Stimulated activated naive B cell treated with anti-CD40 and anti-IgM and Interleukin-4, amounts not matched to agents 10 μg/mL and 1 μg/mL and 100 μg/mL, for 72 hours (primary cell): ENCODE measurements around the gene CCDC88C.

Experiments
- ATAC-seq, 2 donors: fragments of 150-1000 bp; cut with Tn5 transposase; replicated peaks; 2 replicates each; pipeline ENCODE4 v1.10.0; 2021; ENCODE audit warnings: moderate library complexity in 1 of 2
- DNase-seq: peaks from one replicate; pipeline ENCODE4 v3.0.0; 2021
- H3K27ac Mint-ChIP-seq: one replicate; pipeline ENCODE4 v1.8.0; 2022; ENCODE audit warnings: mild to moderate bottlenecking, mixed read lengths
- H3K27me3 Mint-ChIP-seq, 2 donors: one replicate each; pipeline ENCODE4 v1.8.0; 2022; ENCODE audit warnings: mixed read lengths in 2 of 2
- H3K36me3 Mint-ChIP-seq, 2 donors: one replicate each; pipeline ENCODE4 v1.8.0; 2022; ENCODE audit warnings: mixed read lengths in 2 of 2, mild to moderate bottlenecking in 1 of 2
- H3K4me1 Mint-ChIP-seq, 2 donors: one replicate each; pipeline ENCODE4 v1.8.0; 2022; ENCODE audit warnings: mixed read lengths in 2 of 2, mild to moderate bottlenecking in 1 of 2
- H3K4me3 Mint-ChIP-seq, 2 donors: one replicate each; pipeline ENCODE4 v1.8.0; 2022; ENCODE audit warnings: mild to moderate bottlenecking in 2 of 2, mixed read lengths in 2 of 2, moderate library complexity in 1 of 2
- H3K9me3 Mint-ChIP-seq, 2 donors: one replicate each; pipeline ENCODE4 v1.8.0; 2022; ENCODE audit warnings: mixed read lengths in 2 of 2, mild to moderate bottlenecking in 1 of 2

Gene CCDC88C

GRCh38 chr14:91286530-91286937 lies 131.1 kb downstream of the CCDC88C start:
- DNase-seq, result peak; percentile 37
- H3K4me3 Mint-ChIP-seq, result no peak overlapping the region
- peak; percentile 80 to 81 for ATAC-seq
- H3K27me3 Mint-ChIP-seq, result no peaks in the 10 kb centered on the region
- peaks cover 48 to 71% of the 10 kb centered on the region in 2 donors for H3K36me3 Mint-ChIP-seq
- peaks cover 0 to 1% of the 10 kb centered on the region in 2 donors for H3K9me3 Mint-ChIP-seq
- peak overlapping the region; percentile 53 for H3K27ac Mint-ChIP-seq
- peaks cover 17 to 30% of the 10 kb centered on the region in 2 donors for H3K4me1 Mint-ChIP-seq

- Mint-ChIP-seq H3K9me3 (peaks cover 0 to 1% of the 10 kb centered on the region in 2 donors), H3K4me3 (peak overlapping the region; percentile 70 to 73), H3K4me1 (peaks cover 17 to 30% of the 10 kb centered on the region in 2 donors), H3K27ac (peak overlapping the region; percentile 86), H3K36me3 (peaks cover 47 to 62% of the 10 kb centered on the region in 2 donors), H3K27me3 (no peaks in the 10 kb centered on the region)
- peak; percentile 61 to 68 for ATAC-seq
- DNase-seq, result no peak
Measured at GRCh38 chr14:91284791-91285548, 132.7 kb downstream of the CCDC88C start.

- H3K27ac Mint-ChIP-seq, result peak overlapping the region; percentile 86
- peaks cover 40 to 61% of the 10 kb centered on the region in 2 donors for H3K36me3 Mint-ChIP-seq
- no peak overlapping the region for H3K4me3 Mint-ChIP-seq
- no peaks in the 10 kb centered on the region for H3K27me3 Mint-ChIP-seq
- no peak for ATAC-seq
- peaks cover 0 to 1% of the 10 kb centered on the region in 2 donors for H3K9me3 Mint-ChIP-seq
- DNase-seq, result no peak
- H3K4me1 Mint-ChIP-seq, result peaks cover 17 to 30% of the 10 kb centered on the region in 2 donors
Measured at GRCh38 chr14:91284146-91284790, 133.4 kb downstream of the CCDC88C start.

GRCh38 chr14:91283666-91284065 lies 134.0 kb downstream of the CCDC88C start:
- peaks cover 35 to 58% of the 10 kb centered on the region in 2 donors for H3K36me3 Mint-ChIP-seq
- H3K9me3 Mint-ChIP-seq, result peaks cover 0 to 1% of the 10 kb centered on the region in 2 donors
- H3K4me1 Mint-ChIP-seq, result peaks cover 17 to 30% of the 10 kb centered on the region in 2 donors
- no peak for DNase-seq
- H3K27me3 Mint-ChIP-seq, result no peaks in the 10 kb centered on the region
- H3K4me3 Mint-ChIP-seq, result no peak overlapping the region
- ATAC-seq, result no peak
- no peak overlapping the region for H3K27ac Mint-ChIP-seq

- peaks cover 35 to 58% of the 10 kb centered on the region in 2 donors for H3K36me3 Mint-ChIP-seq
- ATAC-seq, result no peak
Measured at GRCh38 chr14:91282954-91283645, 134.5 kb downstream of the CCDC88C start.

DNA sequence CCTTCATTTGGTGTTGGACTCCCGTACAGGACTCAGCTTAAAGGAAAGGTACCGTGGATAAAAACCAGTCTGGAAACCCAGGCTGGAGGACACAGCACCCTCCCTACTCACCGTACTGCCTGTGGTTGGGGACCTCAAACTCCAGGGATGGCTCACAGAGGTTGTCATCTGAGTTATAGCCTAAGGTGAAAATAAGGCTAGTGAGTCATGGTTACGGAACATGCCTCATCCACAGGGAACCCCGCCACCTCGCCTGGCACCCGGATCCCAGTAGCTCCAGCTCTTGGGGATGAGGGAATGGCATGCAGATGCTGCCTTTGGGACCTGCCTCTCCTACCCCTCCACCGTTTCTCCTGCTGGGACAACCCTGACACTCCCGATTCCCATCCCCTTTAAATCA lies 136.3 kb downstream of the CCDC88C start:
- H3K27me3 Mint-ChIP-seq, result no peaks in the 10 kb centered on the region
- peak overlapping the region; percentile 90 for H3K27ac Mint-ChIP-seq
- no peak for DNase-seq
- H3K36me3 Mint-ChIP-seq, result peaks cover 45 to 61% of the 10 kb centered on the region in 2 donors
- H3K4me3 Mint-ChIP-seq, result no peak overlapping the region
- H3K4me1 Mint-ChIP-seq, result peaks cover 15 to 22% of the 10 kb centered on the region in 2 donors
- peaks cover 0 to 1% of the 10 kb centered on the region in 2 donors for H3K9me3 Mint-ChIP-seq
- ATAC-seq, result no peak

More at GRCh38 chr14:91282954-91283645, 134.5 kb downstream of the CCDC88C start:
- H3K4me1 Mint-ChIP-seq, result peaks cover 17 to 30% of the 10 kb centered on the region in 2 donors
- H3K27me3 Mint-ChIP-seq, result no peaks in the 10 kb centered on the region
- peak overlapping the region; percentile 71 for H3K27ac Mint-ChIP-seq
- H3K4me3 Mint-ChIP-seq, result no peak overlapping the region
- peaks cover 0 to 1% of the 10 kb centered on the region in 2 donors for H3K9me3 Mint-ChIP-seq
- DNase-seq, result no peak

DNA sequence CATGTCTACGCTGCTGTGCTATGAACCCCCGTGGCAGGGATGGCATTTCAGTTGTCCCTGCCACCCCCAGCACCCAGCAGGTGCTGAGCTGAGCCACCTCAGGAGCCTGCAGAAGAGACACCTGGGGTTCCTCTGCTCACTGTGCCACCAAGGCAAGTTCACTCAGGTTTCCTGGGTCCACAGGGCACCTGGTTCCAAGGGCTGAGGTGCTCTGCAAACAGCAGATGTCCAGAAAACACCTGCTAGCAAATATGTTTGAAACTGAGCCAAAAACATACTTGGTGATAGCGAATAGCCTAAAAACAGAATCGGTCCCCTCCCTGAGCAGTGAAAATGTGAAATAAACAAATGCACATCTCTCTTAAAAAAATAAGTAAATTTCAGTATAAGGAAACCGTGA lies 137.5 kb downstream of the CCDC88C start:
- ATAC-seq, result no peak
- Mint-ChIP-seq H3K9me3 (peaks cover 0 to 1% of the 10 kb centered on the region in 2 donors), H3K36me3 (peaks cover 40 to 54% of the 10 kb centered on the region in 2 donors), H3K4me1 (peaks cover 6 to 10% of the 10 kb centered on the region in 2 donors), H3K27ac (no peak overlapping the region), H3K4me3 (no peak overlapping the region), H3K27me3 (no peaks in the 10 kb centered on the region)
- DNase-seq, result no peak

GRCh38 chr14:91279354-91279753 lies 138.3 kb downstream of the CCDC88C start:
- Mint-ChIP-seq H3K4me1 (peaks cover 1 to 2% of the 10 kb centered on the region in 2 donors), H3K27me3 (no peaks in the 10 kb centered on the region), H3K9me3 (peaks cover 0 to 1% of the 10 kb centered on the region in 2 donors), H3K27ac (peak overlapping the region; percentile 56), H3K36me3 (peaks cover 46 to 53% of the 10 kb centered on the region in 2 donors), H3K4me3 (no peak overlapping the region)
- DNase-seq (no peak), ATAC-seq (no peak)

DNA sequence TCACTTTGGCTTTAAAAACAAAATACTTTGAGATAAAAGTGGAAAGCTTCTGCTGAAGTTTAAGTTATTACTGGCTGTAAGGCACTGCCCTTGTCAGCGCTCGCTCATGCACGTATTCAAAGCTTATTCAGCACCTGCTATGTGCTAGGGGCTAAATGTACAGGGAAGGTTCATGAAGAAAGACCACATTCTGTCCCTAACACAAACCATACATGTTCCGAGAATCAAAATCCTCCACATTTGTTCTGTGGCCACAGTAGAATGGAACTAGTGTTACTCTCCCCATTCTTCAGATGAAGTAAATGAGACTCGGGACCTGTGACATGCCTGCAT lies 139.3 kb downstream of the CCDC88C start:
- Mint-ChIP-seq H3K4me1 (no peaks in the 10 kb centered on the region), H3K9me3 (peaks cover 0 to 1% of the 10 kb centered on the region in 2 donors), H3K36me3 (peaks cover 44 to 48% of the 10 kb centered on the region in 2 donors), H3K27me3 (no peaks in the 10 kb centered on the region), H3K27ac (peak overlapping the region; percentile 51), H3K4me3 (no peak overlapping the region)
- no peak for DNase-seq
- ATAC-seq, result no peak

DNA sequence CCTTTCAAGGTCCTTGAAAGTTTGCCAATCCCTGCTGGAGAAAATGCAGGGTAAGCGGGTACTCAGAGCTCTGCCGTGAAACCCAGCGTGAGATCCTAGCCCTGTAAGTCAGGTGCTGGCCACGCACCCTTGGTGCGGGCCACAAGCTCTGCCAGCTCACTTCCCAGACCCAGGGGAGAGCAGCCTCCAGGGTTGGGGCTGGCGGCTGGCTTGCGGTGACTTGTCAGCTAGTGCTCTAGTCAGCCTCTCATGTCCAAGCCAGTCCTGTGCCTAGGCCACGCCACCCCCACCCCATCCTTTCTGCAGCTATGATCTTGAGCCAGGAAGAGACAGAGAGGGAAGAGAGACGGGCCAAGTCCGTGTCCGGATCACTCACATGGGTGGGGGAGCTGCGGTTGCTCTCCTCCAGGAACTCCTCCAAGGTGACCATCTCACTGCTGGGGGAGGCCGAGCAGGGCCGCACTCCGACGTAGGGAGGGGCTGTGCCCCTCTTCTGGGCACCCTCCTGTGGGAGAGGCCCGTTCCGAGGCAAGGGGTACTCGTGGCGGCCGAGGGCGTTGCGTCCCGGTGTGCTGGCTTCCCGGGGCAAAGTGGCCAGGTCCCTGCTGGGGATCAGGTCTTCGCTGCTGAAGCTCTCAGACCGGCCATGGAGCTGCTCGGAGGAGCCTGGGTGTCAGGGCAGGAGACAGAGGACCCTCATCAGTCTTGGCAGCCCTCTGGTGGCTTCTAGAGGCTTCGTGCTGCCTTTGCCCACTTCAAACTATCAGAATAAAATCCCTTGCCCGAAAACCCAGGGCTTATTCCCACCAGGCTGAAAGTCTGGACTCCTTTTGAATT lies 139.9 kb downstream of the CCDC88C start:
- H3K27me3 Mint-ChIP-seq, result no peaks in the 10 kb centered on the region
- H3K9me3 Mint-ChIP-seq, result peaks cover 0 to 1% of the 10 kb centered on the region in 2 donors
- DNase-seq (no peak), ATAC-seq (no peak)
- H3K27ac Mint-ChIP-seq, result peak overlapping the region; percentile 25
- no peak overlapping the region for H3K4me3 Mint-ChIP-seq
- no peaks in the 10 kb centered on the region for H3K4me1 Mint-ChIP-seq
- H3K36me3 Mint-ChIP-seq, result peaks cover 42 to 43% of the 10 kb centered on the region in 2 donors

GRCh38 chr14:91274796-91275195 lies 142.8 kb downstream of the CCDC88C start:
- H3K27ac Mint-ChIP-seq, result peak overlapping the region; percentile 57
- H3K36me3 Mint-ChIP-seq, result peaks cover 39 to 44% of the 10 kb centered on the region in 2 donors
- no peak for ATAC-seq

GRCh38 chr14:91273885-91274273 lies 143.7 kb downstream of the CCDC88C start:
- Mint-ChIP-seq H3K9me3 (no peaks in the 10 kb centered on the region), H3K27me3 (no peaks in the 10 kb centered on the region), H3K27ac (no peak overlapping the region), H3K4me3 (no peak overlapping the region), H3K36me3 (peaks cover 48% of the 10 kb centered on the region in 2 donors), H3K4me1 (peaks cover 3% of the 10 kb centered on the region in 2 donors)
- DNase-seq (no peak), ATAC-seq (no peak)

More at GRCh38 chr14:91274796-91275195, 142.8 kb downstream of the CCDC88C start:
- no peak overlapping the region for H3K4me3 Mint-ChIP-seq
- no peak for DNase-seq
- no peaks in the 10 kb centered on the region for H3K9me3 Mint-ChIP-seq
- H3K27me3 Mint-ChIP-seq, result no peaks in the 10 kb centered on the region
- no peaks in the 10 kb centered on the region for H3K4me1 Mint-ChIP-seq

DNA sequence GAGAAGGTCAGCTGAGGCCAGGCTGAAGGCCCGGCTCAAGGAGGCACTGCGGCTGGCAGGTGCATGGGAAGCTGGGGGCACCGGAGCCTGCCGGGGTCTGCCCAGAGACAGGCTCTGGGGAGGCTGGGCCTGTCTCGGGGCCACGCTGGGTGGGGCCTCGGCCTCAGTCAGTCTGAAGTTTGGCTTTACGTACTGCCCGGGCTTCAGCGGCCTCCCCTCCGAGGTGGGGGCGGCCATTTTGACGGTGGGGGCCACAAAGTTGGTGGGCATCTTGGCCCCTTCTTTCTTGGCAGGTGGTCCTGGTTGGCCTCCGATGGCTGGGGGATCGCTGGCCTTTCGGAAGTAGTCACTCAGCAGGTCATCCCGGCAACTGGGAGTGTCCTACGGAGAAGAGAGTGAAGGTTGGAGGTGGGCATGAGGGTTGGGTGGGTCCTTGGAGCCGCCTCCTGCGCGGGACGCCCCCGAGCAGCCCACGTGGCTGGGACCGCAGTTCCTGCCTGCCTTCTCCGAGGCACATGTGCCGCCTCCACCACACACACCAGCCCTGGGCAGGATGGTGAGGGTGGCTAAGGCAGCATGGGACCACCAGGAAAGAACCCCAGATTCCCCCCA lies 144.2 kb downstream of the CCDC88C start:
- peaks cover 50% of the 10 kb centered on the region in 2 donors for H3K36me3 Mint-ChIP-seq
- no peak overlapping the region for H3K4me3 Mint-ChIP-seq
- no peaks in the 10 kb centered on the region for H3K9me3 Mint-ChIP-seq
- peaks cover 3 to 5% of the 10 kb centered on the region in 2 donors for H3K4me1 Mint-ChIP-seq
- ATAC-seq (no peak), DNase-seq (no peak)
- H3K27me3 Mint-ChIP-seq, result no peaks in the 10 kb centered on the region
- H3K27ac Mint-ChIP-seq, result no peak overlapping the region
